HG02798 (cell line): ENCODE data around the gene CCDC88C.

Experiments used
- ATAC-seq: cut with Tn5 transposase; IDR thresholded peaks from one replicate; pipeline ENCODE4 v1.9.1; 2021; ENCODE audit warnings: mild to moderate bottlenecking; ENCODE audit not compliant: unreplicated experiment, poor library complexity

CCDC88C gene

DNA sequence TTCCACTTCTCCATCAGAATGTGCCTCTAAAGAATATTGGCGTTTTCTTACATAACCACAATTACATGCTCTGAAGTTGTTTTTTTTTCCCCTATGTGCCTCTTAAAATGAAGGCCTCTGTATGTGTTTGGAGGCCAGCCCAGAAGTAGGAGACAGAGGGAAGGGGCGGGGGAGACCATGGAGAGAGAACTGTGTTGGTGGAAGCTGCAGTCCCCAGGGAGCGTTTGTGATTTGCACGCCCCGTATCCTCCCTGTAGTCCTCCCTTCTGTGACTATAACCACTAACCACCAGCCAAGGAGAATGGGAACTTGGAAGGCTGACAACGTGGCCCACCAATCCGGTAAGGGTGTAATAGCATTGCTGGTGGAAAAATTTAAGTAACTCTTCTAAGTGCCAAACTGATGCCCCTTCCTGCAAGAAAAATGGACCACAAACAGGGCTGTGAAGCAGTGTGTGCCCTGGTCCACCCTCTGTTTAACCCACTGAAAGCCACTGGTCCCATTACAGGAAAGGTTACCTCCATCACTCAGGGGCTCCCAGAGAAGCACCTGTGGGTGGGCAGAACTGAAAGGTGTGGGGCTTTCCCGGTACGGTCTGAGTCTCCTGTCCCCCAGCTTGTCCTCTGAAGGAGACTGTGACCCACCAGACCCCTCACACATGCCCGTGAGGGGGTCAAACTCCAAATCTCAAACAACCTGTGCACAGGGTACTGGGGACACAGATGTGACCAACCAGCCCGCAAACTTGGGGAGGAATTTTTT is 36.8 kb downstream of the CCDC88C start:
- ATAC-seq: no peak

GRCh38 chr14:91380123-91380522 is 37.5 kb downstream of the CCDC88C start:
- ATAC-seq: no peak

GRCh38 chr14:91379579-91379932 is 38.1 kb downstream of the CCDC88C start:
- ATAC-seq: no peak

DNA sequence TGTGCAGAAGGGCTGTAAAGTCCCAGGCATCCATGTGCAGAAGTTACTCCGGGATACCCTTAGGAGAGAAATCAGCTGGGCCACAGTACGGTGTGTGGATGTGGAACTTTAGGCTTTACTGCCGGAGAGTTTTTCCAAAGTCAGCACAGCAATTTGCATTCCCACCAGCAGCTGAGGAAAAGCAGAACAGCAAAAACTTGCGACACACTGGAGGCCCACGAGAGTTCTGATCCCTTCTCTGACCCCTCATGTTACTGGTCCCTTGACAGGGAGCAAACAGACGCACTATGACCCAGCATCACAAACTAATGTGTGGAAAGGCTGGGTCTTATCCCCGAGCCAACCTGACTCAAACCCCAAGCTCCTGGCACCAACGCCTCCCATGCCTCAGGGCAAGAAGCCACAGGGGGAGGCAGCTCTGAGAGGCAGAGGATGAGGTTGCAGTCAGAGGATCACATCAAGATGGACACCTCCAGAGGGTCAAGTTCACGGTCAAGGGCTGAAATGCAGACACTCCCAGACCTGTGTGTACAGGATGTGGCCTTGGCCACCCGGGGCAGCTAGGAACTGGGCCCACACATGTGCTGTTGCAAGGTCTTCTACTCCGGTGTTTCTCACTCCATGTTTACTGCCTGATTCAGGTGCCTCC is 38.6 kb downstream of the CCDC88C start:
- ATAC-seq: no peak

DNA sequence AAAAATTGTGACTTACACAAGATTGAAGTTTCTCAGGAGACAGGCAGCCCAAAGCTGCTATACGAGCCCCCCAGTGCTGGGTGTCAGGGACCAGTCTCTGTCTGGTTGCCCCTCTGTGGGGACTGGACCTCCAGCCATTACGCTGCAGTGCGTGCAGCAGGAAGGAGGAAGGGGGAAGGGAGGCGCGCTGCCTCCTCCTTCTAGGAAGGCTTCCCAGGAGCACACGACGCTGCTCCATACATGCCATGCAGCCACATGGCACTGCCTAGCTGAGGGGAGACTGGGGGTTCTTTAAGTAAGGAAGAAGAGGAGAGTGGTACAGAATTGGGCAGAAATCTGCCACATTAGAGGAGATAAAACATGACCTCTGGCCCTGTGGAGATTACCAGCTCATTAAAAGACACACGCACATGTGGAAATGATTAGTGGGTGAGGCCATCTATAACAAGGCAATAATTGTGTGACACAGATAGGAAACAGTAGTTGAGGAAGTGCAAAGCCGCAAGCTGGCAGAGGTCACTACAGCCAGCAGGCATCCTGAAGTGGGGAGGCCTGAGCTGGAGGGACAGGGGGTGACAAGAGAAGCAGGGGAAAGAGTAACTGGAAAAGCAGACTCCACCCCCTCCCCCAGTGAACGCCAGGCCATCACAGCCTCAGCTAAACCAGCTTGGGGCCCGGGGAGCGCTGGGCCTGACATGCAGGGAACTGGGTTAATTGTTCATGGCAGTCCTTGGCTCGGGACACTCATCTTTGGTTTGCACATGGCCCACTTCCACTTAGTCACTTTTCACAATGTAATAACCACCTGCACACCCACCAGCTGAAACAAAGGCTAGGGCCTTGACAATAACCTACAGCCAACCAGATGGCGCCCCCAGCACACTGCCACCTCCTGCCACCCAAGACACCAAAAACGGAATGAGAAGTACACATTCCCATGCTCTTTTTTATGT is 39.6 kb downstream of the CCDC88C start:
- no peak for ATAC-seq

DNA sequence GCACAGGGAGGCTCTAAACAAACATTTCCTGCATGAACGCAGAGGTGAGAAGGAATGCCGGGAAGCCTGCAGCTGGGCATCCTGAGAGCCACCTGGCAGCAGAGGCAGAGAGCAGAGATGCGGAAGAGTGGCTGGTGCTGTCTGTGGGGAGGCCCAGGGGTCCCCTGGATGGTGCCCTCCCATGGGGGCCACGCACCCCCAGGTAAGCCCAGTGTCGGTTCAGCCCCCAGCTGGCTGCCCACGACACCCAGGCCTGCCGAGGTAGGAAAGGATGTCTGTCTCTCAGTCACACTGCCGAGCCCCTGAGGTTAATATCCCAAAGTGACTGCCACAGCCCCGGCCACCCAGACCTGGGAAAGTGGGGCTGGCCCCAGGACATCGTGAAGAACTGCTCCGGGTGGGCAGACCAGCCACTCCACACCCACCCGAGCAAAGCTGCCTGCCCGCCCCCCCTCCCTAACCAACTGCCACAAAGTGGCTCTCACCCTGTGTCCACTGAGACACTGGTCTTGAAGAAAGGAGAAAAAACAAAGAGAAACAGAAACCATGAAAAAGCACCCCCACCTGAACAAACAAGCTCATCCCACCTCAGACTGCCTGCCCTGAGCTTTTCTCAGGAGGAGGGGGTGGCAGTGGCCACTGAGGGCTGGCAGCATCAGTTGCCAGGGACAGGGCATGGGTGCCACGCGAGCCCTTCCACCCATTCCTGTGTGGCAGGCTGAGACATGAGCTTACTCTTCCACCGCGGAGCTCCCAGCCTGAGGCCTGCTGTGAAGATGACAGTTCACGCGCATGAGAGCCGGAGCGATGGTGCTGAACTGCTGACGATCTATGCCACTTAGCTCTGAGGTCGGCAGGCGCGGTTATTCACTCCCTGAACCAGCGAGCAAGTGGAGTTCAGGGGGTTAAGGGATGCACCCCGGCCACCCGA is 40.8 kb downstream of the CCDC88C start:
- no peak for ATAC-seq

DNA sequence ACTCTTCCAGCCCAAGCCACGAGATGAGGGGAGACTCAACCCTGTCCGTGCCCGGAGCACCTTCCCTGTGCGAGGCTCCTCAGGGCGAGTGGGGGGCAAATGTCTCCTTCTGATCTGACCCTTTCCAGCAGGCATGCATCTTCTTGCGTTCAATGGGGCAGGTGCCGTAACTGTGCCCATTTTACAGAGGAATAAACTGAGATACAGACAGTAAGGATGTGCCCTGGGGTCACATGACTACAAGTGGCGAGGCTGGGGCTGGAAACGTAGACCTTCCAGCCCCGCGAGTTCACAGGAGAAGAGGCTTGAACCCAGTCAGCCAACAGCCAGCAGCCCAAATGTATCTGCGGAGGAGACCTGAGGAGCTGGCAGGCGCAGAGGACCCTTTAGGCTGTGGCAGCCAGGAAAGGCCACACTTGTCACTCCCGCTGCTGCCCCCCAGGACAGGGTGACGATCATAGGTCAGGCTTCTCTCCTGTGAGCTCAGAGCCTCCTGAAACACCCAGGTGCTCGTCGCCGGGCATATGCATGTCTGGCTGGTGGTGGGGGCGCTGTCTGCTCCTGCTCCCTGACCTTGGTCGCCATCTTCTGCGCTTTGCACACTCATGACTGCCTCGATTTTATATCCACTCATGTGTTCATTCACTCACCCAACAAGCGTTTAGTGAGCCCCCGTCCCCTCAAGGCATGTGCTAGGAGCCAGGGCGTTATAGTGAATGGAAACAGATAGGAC is 41.7 kb downstream of the CCDC88C start:
- no peak for ATAC-seq

DNA sequence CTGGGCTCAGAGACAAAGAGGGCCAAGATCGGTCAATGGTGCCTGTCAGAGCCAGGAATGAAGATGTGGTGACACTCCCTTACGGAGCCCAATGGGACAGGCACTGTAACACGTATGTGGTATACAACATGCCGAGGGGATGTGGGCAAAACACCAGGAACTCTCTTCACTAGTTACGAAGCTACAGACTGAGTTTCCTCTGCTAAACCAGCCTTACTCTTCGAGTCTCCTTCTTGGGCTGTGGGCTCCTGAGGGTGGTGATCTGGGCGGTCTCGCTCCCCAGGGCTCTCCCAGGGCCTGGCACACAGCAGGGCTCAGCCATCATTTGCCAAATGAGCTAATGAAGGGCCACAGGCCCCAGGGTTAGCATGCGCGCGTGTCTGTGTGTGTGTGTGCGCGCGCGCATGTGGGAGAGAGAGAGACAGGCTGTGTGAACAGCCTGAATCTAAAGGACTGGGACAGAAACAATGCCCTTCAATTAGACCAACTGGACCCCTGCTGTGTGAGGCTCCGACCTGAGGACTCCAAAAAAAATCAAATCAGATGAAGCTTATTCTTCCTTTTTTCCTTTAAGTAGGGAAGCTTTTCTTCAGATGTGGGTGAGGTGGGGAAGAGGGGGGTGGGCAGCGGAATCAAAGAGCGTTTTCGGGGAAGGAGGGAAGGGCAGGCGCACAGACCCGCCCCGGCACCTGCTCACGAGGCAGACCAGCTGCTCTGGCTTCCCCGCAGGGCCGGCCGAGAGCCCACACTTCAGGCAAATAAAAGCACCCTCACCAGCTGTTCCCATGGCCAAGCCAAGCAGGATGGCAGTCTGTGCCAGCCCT is 42.5 kb downstream of the CCDC88C start:
- ATAC-seq: no peak

DNA sequence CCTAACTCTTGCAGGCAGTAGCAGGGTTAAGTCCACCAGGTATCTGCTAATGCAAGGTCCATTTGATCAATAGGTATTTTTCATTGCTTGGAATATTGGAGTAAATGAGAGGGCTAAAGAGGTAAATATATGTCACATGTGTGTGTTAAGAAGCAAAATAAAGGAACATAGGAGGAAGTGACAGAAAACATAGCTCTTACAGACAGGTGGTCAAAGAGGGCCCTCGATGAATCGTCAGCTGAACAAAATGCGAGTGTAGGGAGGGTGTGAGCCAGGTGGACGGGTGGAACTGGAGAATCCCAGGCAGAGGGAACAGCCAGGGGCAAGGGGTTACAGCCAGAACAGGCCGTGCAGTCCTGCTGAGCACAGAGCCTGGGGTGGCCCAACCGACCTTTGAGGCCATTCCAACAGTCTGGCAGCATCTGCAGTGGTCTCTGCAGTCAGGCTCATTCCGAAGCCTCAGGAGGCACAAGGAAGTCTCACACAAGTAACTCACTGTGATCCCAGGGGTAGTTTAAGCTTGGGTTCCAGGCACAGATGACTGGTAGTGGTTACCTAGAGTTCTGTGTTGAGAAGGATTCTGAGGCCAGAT is 43.2 kb downstream of the CCDC88C start:
- ATAC-seq: no peak

- peak; percentile 68 for ATAC-seq
Observed at GRCh38 chr14:91373591-91374254, 43.9 kb downstream of the CCDC88C start.

- ATAC-seq: peak; percentile 20
Observed at GRCh38 chr14:91372671-91373495, 44.7 kb downstream of the CCDC88C start.

DNA sequence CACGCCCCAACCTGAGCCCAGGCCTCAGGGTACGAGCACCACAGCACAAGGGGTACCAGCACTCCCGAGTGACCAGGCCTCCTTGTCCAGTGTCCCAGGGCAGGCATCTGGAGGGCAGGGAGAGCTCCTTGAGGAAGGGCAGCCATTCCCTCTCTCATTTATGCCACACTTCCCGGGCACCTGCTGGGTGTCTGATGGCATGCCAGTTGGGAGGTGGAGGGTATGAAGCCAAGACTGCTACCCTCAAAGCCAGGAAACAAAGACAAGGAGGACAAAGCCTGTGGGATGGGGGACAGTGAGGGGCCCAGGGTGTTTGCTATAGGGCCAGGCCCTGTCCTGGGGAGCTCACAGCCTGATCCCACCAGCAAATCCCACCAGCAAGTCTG is 45.6 kb downstream of the CCDC88C start:
- no peak for ATAC-seq

GRCh38 chr14:91371011-91371989 is 46.3 kb downstream of the CCDC88C start:
- no peak for ATAC-seq

- no peak for ATAC-seq
Observed at GRCh38 chr14:91369628-91370445, 47.8 kb downstream of the CCDC88C start.
